Caco-2 (cell line): ENCODE data around the gene ZC3H18. TPM values are rescaled to one million over a fixed set of nuclear protein-coding genes. Genes with fewer than 3 reads are reported as not detected.

Source experiments
- BruUV-seq: library from RNA; stranded (reverse); fragments of 400-500 nt; replicated peaks from 2 replicates; lab custom pipeline; 2021; lab: Mats Ljungman, UMichigan
- CTCF ChIA-PET: fragments of 300-600 bp; sonication (Branson Sonifier 250); formaldehyde crosslinking; loops from one replicate; lab custom pipeline; 2022; ENCODE audit warnings: antibody characterized with exemption; lab: Charles Lee
- POLR2A ChIA-PET: fragments of 300-600 bp; sonication (Branson Sonifier 250); formaldehyde crosslinking; loops from one replicate; lab custom pipeline; 2022; ENCODE audit warnings: antibody characterized with exemption; lab: Charles Lee
- DNase-seq, 2 experiments: peaks; one replicate each; pipeline versions ENCODE4 v3.0.0 to v3.0.0-alpha.2; 2020 to 2022
- H3K27me3 ChIP-seq: replicated peaks from 2 replicates; pipeline ENCODE4 v1.6.0; 2011; ENCODE audit warnings: low read length; ENCODE audit not compliant: control insufficient read depth, insufficient read depth
- H3K36me3 ChIP-seq: 2 replicates; pipeline ENCODE4 v1.5.1; 2011; ENCODE audit warnings: low read length; ENCODE audit not compliant: control insufficient read depth, insufficient read depth
- H3K4me1 ChIP-seq: fragments of 250-450 bp; sonication (Bioruptor Pico); 2 replicates; pipeline ENCODE4 v1.5.1; 2020; ENCODE audit warnings: mild to moderate bottlenecking
- H3K4me3 ChIP-seq: 2 replicates; pipeline ENCODE4 v1.5.1; 2011; ENCODE audit warnings: low read depth, mild to moderate bottlenecking, control low read depth, low read length
- H3K9me3 ChIP-seq: fragments of 250-450 bp; sonication (Bioruptor Pico); 2 replicates; pipeline ENCODE4 v1.5.1; 2020; ENCODE audit warnings: mild to moderate bottlenecking, moderate library complexity
- H3K27ac Mint-ChIP-seq: one replicate; pipeline ENCODE4 v1.8.0; 2022; ENCODE audit warnings: mixed read lengths; ENCODE audit not compliant: unreplicated experiment
- H3K27me3 Mint-ChIP-seq: one replicate; pipeline ENCODE4 v1.8.0; 2022; ENCODE audit warnings: mixed read lengths; ENCODE audit not compliant: insufficient read depth, unreplicated experiment
- H3K36me3 Mint-ChIP-seq: one replicate; pipeline ENCODE4 v1.8.0; 2022; ENCODE audit warnings: mild to moderate bottlenecking, mixed read lengths; ENCODE audit not compliant: insufficient read depth, unreplicated experiment
- H3K4me1 Mint-ChIP-seq: one replicate; pipeline ENCODE4 v1.8.0; 2022; ENCODE audit warnings: low read depth, mixed read lengths; ENCODE audit not compliant: unreplicated experiment
- H3K4me3 Mint-ChIP-seq: one replicate; pipeline ENCODE4 v1.8.0; 2022; ENCODE audit warnings: mild to moderate bottlenecking, moderate library complexity, mixed read lengths; ENCODE audit not compliant: unreplicated experiment
- H3K9me3 Mint-ChIP-seq: one replicate; pipeline ENCODE4 v1.8.0; 2022; ENCODE audit warnings: mixed read lengths; ENCODE audit not compliant: unreplicated experiment
- CTCF ChIP-seq, 2 experiments: fragments of 200-600 bp in 1 of 2; IDR thresholded peaks; 1 replicate in 1 of 2; 2 replicates in 1 of 2; pipeline versions ENCODE4 v1.5.1 to v1.8.0; 2011 to 2022; ENCODE audit warnings: antibody characterized with exemption in 1 of 2, control low read depth in 1 of 2, inconsistent platforms in 1 of 2, low read depth in 1 of 2, low read length in 1 of 2, mild to moderate bottlenecking in 1 of 2, moderate library complexity in 1 of 2; ENCODE audit not compliant: insufficient read depth in 1 of 2, severe bottlenecking in 1 of 2, unreplicated experiment in 1 of 2
- intact Hi-C: fragments of 100-400 bp; cut with micrococcal nuclease; formaldehyde crosslinking; loops from one replicate; pipeline ENCODE4 v1.10.0; 2022; ENCODE audit not compliant: unreplicated experiment
- total RNA-seq: library from RNA; stranded (reverse); gene quantifications from 2 replicates; pipeline ENCODE4 v1.2.3, GENCODE V29; 2022

The ZC3H18 gene
- total RNA-seq, 1 experiment from 2014 or later: 82.0 TPM

- H3K4me3 Mint-ChIP-seq: no peak overlapping the region
- H3K27me3 ChIP-seq: no peaks in the 10 kb centered on the region
Measured at GRCh38 chr16:88680554-88681083, 110.4 kb downstream of the ZC3H18 start.

GRCh38 chr16:88681084-88681680 is 111.0 kb downstream of the ZC3H18 start:
- intact Hi-C loops: no loop called here
- peak in 1 of 2 experiments; percentile 63 for DNase-seq
- no peaks in the 10 kb centered on the region for H3K9me3 Mint-ChIP-seq
- Histone ChIP-seq H3K4me1 (0 out of 2 replicates have a peak, but pooled peaks cover 4% of the 10 kb centered on the region), H3K4me3 (no peak overlapping the region), H3K36me3 (no peaks in the 10 kb centered on the region), H3K27me3 (no peaks in the 10 kb centered on the region), H3K9me3 (no peaks in the 10 kb centered on the region)
- no peak overlapping the region for H3K27ac Mint-ChIP-seq
- CTCF ChIA-PET: interaction anchor here (0.7 kb wide), 1 partner anchor 976 kb away, joined by 4 read pairs; no protein-coding TSS in a partner anchor
- peak; percentile 59 to 75 for TF ChIP-seq CTCF (IDR thresholded peaks at IDR 0.05; ENCODE audit: insufficient read depth in 1 of 2, low read depth in 1 of 2, low read length in 1 of 2, severe bottlenecking in 1 of 2, unreplicated experiment in 1 of 2)
- H3K4me3 Mint-ChIP-seq: no peak overlapping the region
- H3K27me3 Mint-ChIP-seq: no peaks in the 10 kb centered on the region
- POLR2A ChIA-PET: no interaction called here
- H3K4me1 Mint-ChIP-seq: no peaks in the 10 kb centered on the region
- H3K36me3 Mint-ChIP-seq: peaks cover 11% of the 10 kb centered on the region
- no TSS peak for BruUV-seq

More at GRCh38 chr16:88680554-88681083, 110.4 kb downstream of the ZC3H18 start:
- POLR2A ChIA-PET: interaction anchor here (0.6 kb wide), 1 partner anchor 41 kb away, joined by 3 read pairs; no protein-coding TSS in a partner anchor
- DNase-seq: no peak
- no peaks in the 10 kb centered on the region for H3K9me3 Mint-ChIP-seq
- H3K4me1 Mint-ChIP-seq: no peaks in the 10 kb centered on the region
- Histone ChIP-seq H3K9me3 (no peaks in the 10 kb centered on the region), H3K4me1 (0 out of 2 replicates have a peak, but pooled peaks cover 4% of the 10 kb centered on the region), H3K36me3 (no peaks in the 10 kb centered on the region), H3K4me3 (no peak overlapping the region)
- H3K27me3 Mint-ChIP-seq: no peaks in the 10 kb centered on the region
- H3K27ac Mint-ChIP-seq: no peak overlapping the region
- peaks cover 8% of the 10 kb centered on the region for H3K36me3 Mint-ChIP-seq
- no TSS peak for BruUV-seq
- CTCF ChIA-PET: interaction anchor here (0.7 kb wide), 2 partner anchors 182 to 976 kb away, joined by 4 to 6 read pairs; no protein-coding TSS in a partner anchor
- intact Hi-C loops: no loop called here
- TF ChIP-seq CTCF (IDR thresholded peaks at IDR 0.05; ENCODE audit: insufficient read depth in 1 of 2, low read depth in 1 of 2, low read length in 1 of 2, severe bottlenecking in 1 of 2, unreplicated experiment in 1 of 2): no peak

Other genes with a start within 250 kb of the ZC3H18 start
- gene ZNF469, start 187.4 kb upstream of the ZC3H18 start, total RNA-seq: 0.07 and 0.12 TPM in 2 replicates
- 24.1 and 25.9 TPM in 2 replicates for gene ZFPM1, start 117.1 kb upstream of the ZC3H18 start, total RNA-seq
- not detected in 2 replicates for gene IL17C, start 68.2 kb downstream of the ZC3H18 start, total RNA-seq
- 351 and 377 TPM in 2 replicates for gene CYBA, start 80.7 kb downstream of the ZC3H18 start, total RNA-seq
- gene MVD, start 92.7 kb downstream of the ZC3H18 start, total RNA-seq: 127 and 141 TPM in 2 replicates
- 3.5 TPM in 2 replicates for gene SNAI3, start 116.1 kb downstream of the ZC3H18 start, total RNA-seq
- gene RNF166, start 136.0 kb downstream of the ZC3H18 start, total RNA-seq: 37.3 and 40.4 TPM in 2 replicates
- gene CTU2, start 136.1 kb downstream of the ZC3H18 start, total RNA-seq: 44.3 and 54.9 TPM in 2 replicates
- 248 and 284 TPM in 2 replicates for gene PIEZO1, start 214.8 kb downstream of the ZC3H18 start, total RNA-seq
- 97.7 and 98.0 TPM in 2 replicates for gene CDT1, start 233.4 kb downstream of the ZC3H18 start, total RNA-seq
- 251 and 268 TPM in 2 replicates for gene APRT, start 241.5 kb downstream of the ZC3H18 start, total RNA-seq